ENCODE data around the gene SLC36A3. TPM values are rescaled to one million over a fixed set of nuclear protein-coding genes. Genes with fewer than 3 reads are reported as not detected.

The SLC36A3 gene
- total RNA-seq (not detected), polyA plus RNA-seq (not detected)
- long read RNA-seq, donor 1 = 0 reads
- long read RNA-seq, donor 2 = 0 reads
- long read RNA-seq, donor 3 = 0 reads
- long read RNA-seq, donor 4 = 0 reads
- long read RNA-seq, donor 5 = 0 reads

- H3K9ac ChIP-seq (ENCODE audit: insufficient read depth in 1 of 2, low read length in 2 of 2) = no peak within 1 kb of the TSS
- no peak within 1 kb of the TSS for H3K4me3 ChIP-seq
- H3K27me3 ChIP-seq (ENCODE audit: control insufficient read depth in 3 of 3, insufficient read depth in 3 of 3, low read length in 2 of 3) = no peaks in the 10 kb centered on the region
- WGBS, 2 donors = 78 to 85% methylated on average over 2 of the region's 2 CpGs
- DNase-seq (no peak), ATAC-seq (ENCODE audit: insufficient read depth, low FRiP score) (no peak)
- no peak for TF ChIP-seq CTCF (IDR thresholded peaks at IDR 0.05; ENCODE audit: control extremely low read depth, extremely low read depth)
- H3K4me1 ChIP-seq (ENCODE audit: control insufficient read depth in 5 of 5, insufficient read depth in 5 of 5, low read length in 5 of 5) = no peaks in the 10 kb centered on the region
- no peaks in the 10 kb centered on the region for H3K36me3 ChIP-seq (ENCODE audit: control insufficient read depth in 4 of 4, insufficient read depth in 4 of 4, low read length in 4 of 4)
- peaks cover 0 to 2% (median 0%) of the 10 kb centered on the region in 4 donors for H3K9me3 ChIP-seq (ENCODE audit: control insufficient read depth in 4 of 4, insufficient read depth in 3 of 4, low read length in 3 of 4)
- H3K27ac ChIP-seq (ENCODE audit: low read depth in 1 of 2, low read length in 1 of 2) = no peak within 1 kb of the TSS
Measured at GRCh38 chr5:151303666-151304065, at the start of gene SLC36A3. TSS of gene SLC36A3 (minus strand) at chr5:151303766. CDS start at chr5:151303354, 412 bp downstream.

GRCh38 chr5:151351671-151352070 is 48.1 kb upstream of the SLC36A3 start:
- H3K4me1 ChIP-seq (ENCODE audit: control insufficient read depth in 5 of 5, insufficient read depth in 5 of 5, low read length in 5 of 5) = no peaks in the 10 kb centered on the region
- no peaks in the 10 kb centered on the region for H3K36me3 ChIP-seq (ENCODE audit: control insufficient read depth in 4 of 4, insufficient read depth in 4 of 4, low read length in 4 of 4)
- no peak overlapping the region for H3K27ac ChIP-seq (ENCODE audit: low read depth in 1 of 2, low read length in 1 of 2)
- no peaks in the 10 kb centered on the region for H3K9me3 ChIP-seq (ENCODE audit: control insufficient read depth in 4 of 4, insufficient read depth in 3 of 4, low read length in 3 of 4)
- no peak for TF ChIP-seq CTCF (IDR thresholded peaks at IDR 0.05; ENCODE audit: control extremely low read depth, extremely low read depth)
- no peaks in the 10 kb centered on the region for H3K27me3 ChIP-seq (ENCODE audit: control insufficient read depth in 3 of 3, insufficient read depth in 3 of 3, low read length in 2 of 3)
- no peak overlapping the region for H3K4me3 ChIP-seq
- ATAC-seq (ENCODE audit: insufficient read depth, low FRiP score) (no peak), DNase-seq (no peak)
- H3K9ac ChIP-seq (ENCODE audit: insufficient read depth in 1 of 2, low read length in 2 of 2) = no peak overlapping the region
- WGBS, 2 donors = 85 to 91% methylated on average over 1 of the region's 1 CpG

GRCh38 chr5:151348789-151349188 is 45.2 kb upstream of the SLC36A3 start:
- H3K27me3 ChIP-seq (ENCODE audit: control insufficient read depth in 3 of 3, insufficient read depth in 3 of 3, low read length in 2 of 3) = peaks cover 0 to 2% (median 0%) of the 10 kb centered on the region in 3 donors
- no peak for ATAC-seq (ENCODE audit: insufficient read depth, low FRiP score)

More at GRCh38 chr5:151348789-151349188, 45.2 kb upstream of the SLC36A3 start:
- no peak for TF ChIP-seq CTCF (IDR thresholded peaks at IDR 0.05; ENCODE audit: control extremely low read depth, extremely low read depth)
- no peak overlapping the region for H3K27ac ChIP-seq (ENCODE audit: low read depth in 1 of 2, low read length in 1 of 2)
- H3K4me1 ChIP-seq (ENCODE audit: control insufficient read depth in 5 of 5, insufficient read depth in 5 of 5, low read length in 5 of 5) = peaks cover 0 to 8% (median 0%) of the 10 kb centered on the region in 5 donors
- peaks cover 0 to 3% (median 0%) of the 10 kb centered on the region in 4 donors for H3K9me3 ChIP-seq (ENCODE audit: control insufficient read depth in 4 of 4, insufficient read depth in 3 of 4, low read length in 3 of 4)
- no peak for DNase-seq
- WGBS, 2 donors = 45 to 47% methylated on average over 6 of the region's 6 CpGs
- no peak overlapping the region for H3K9ac ChIP-seq (ENCODE audit: insufficient read depth in 1 of 2, low read length in 2 of 2)
- H3K4me3 ChIP-seq = no peak overlapping the region
- H3K36me3 ChIP-seq (ENCODE audit: control insufficient read depth in 4 of 4, insufficient read depth in 4 of 4, low read length in 4 of 4) = no peaks in the 10 kb centered on the region
